C4-2B (cell line): Measurements from ENCODE around the gene TNNT2.

Experiments used
- CTCF ChIP-seq: fragments of 450-650 bp; conservative IDR thresholded peaks from 2 replicates; pipeline ENCODE4 v1.5.1; 2017; ENCODE audit warnings: mild to moderate bottlenecking
- ZFX ChIP-seq: fragments of 450-650 bp; IDR thresholded peaks from 2 replicates; pipeline ENCODE4 v1.6.1; 2017

GRCh38 chr1:201395936-201396335, 18.5 kb upstream of the TNNT2 start:
- TF ChIP-seq CTCF (no peak), ZFX (no peak)
